ENCODE data around the gene RBMXL3.
A peak's percentile ranks its signal among the peaks of the same experiment; 100 is the strongest.

Gene RBMXL3

DNA sequence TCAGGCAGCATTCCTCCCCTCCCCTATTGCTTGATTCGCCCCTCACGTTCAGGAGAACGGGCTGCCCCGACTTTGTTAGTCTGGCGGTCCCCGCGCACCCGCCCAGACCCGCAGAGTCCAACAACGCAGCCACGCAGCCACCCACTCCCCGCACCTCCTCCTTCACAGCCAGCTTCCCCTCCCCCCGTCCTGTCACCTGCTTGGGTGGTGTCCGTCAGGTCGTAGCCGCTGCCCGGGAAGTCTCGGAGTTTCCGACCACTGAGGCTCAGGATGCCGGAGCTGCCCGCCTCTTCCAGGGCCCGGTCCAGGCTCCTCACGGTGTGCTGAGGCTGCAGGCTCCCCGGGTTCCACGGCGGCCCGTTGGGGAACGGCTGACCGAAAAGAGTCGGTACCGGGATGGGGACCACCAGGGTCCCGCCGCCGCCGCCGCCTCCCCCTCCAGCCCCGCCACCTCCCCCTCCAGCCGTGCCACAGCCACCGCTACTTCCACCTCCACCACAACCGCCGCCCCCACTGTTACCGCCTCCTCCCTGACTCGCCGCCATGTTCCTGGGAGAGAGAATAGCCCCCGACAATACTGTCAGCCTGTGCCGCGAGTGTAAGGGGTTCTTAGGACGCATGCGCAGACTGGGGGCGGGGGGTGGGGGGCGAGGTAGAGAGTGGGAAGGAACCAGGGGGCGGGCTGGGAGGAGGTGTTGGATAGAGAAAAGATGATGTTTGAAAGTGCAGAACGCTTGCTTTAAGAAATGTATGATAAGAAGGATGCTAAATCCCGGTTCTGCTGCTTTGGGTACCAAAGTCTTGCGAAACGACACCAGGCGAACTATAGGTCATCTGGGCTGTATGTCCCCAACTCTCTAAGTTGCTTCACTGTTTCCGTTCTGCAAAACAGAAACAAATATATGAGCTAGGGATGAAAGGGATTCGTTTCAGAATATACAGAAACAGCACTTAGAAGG is 44.6 kb downstream of the RBMXL3 start, which contains the start of gene LRCH2:
Gene LRCH2 (minus strand): TSS at position 600 of the 959 bp plus-strand sequence. CDS start 55 bp downstream, at position 545.
- peak; percentile 26 for DNase-seq (ENCODE audit: low read depth)

DNA sequence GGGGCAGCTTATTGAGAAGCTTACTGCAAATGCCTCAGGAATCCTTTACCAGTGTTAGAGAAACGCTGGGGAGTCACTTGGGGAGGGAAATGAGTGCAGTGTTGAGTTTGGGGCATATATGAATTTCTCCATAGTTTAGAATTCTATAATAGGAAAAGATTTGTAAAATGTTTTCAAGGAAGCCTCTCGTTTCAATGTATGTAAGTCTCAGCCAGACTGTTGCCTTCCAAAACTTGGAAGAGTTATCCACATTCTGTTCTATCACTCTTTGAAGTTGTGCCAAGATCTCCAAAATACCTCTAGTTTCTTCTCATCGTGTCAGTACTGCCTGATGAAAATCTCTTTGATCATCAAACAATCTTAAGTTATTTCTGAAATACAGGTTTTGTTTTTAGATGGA is 45.3 kb downstream of the RBMXL3 start:
- DNase-seq (ENCODE audit: low read depth), result no peak

DNA sequence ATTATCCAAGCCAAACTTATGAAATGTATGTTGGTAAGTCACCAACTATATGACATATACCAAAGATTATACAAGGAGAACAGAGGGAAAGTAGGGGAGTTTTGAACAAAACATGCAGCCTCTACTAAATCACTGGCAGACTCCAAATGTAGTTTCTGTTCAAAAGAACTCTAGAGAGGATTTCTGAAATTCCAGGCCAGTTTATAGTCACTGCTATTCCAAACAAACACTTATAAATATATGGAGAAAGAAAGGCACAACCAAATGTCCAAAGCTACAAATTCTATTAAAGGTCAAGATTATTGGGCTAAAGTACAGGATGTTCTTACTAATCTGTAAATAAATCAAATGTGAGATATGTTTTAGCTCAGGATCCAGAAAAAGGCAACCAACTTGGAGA is 47.4 kb downstream of the RBMXL3 start:
- DNase-seq (ENCODE audit: low read depth), result no peak

DNA sequence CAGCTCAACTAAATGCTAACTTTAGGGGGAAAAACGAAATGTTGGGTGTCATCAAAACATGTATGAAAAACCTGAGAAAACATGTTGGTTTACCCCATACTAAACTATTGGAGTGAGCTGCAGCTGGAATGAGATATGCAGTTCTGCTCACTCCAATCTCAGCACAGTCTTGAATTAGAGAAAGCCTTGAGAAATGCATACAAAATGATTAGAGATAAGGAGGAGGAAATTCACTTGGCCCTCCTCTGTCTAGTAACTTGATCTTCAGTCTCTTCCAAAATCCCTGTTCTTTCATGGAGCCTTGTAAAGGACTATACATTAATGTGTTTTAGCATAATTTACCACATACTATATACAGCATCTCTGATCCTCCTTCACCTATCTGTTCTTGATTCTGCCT is 47.8 kb downstream of the RBMXL3 start:
- no peak for DNase-seq (ENCODE audit: low read depth)

All from fibroblast of the conjunctiva (primary cell).